GM21515 (cell line): Measurements from ENCODE around the gene ACVR1C.

Experiments
- ATAC-seq: cut with Tn5 transposase; IDR thresholded peaks from one replicate; pipeline ENCODE4 v1.9.1; 2021; ENCODE audit not compliant: unreplicated experiment

ACVR1C gene

DNA sequence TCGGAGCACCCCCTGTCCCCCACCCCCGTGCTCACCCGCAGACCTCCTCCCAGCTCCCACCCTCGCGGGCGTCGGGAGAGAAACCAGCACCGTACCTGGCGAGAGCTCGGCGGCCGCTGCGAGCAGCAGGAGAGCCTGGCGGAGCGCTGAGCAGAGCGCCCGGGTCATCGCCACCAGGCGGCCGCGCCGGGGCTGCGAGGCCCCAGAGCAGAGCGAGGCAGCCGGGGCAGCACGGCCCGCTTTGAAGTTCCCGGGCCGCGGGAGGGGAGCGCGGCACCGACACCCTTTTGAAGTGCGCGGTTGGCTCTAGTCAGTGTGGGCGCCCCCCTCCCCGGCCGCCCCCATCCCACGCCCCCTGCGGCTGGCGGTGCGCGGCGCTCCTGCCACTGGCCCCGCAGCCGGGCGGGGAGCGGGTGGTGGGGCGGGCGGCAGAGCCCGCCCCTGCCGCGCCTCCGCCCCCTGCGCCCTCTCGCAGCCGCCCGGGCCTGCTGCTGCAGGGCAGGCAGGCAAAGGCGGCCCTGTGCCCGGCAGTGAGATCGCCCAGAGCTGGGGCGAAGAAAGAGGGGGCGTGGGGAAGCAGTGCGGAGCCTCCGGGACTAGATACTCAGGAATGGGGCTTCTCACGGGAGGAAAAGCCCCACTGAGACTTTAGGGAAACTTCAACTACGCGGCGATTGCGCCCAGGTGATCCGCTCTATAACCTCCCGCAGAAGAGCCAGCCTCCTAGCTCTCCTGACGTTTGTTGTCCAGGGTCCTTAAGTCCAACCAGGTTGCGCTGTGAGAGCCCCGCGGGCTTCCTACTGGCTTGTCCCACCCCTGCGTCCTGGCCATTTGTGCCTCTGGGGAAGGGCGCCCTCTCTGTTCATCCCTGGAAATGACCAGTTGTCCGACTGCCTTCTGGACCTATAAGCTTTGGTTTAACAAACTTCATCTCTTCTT is at the start of gene ACVR1C:
Gene ACVR1C (minus strand): TSS at position 388 of the 939 bp plus-strand sequence. CDS start 220 bp downstream, at position 168.
- peak; percentile 87 for ATAC-seq

DNA sequence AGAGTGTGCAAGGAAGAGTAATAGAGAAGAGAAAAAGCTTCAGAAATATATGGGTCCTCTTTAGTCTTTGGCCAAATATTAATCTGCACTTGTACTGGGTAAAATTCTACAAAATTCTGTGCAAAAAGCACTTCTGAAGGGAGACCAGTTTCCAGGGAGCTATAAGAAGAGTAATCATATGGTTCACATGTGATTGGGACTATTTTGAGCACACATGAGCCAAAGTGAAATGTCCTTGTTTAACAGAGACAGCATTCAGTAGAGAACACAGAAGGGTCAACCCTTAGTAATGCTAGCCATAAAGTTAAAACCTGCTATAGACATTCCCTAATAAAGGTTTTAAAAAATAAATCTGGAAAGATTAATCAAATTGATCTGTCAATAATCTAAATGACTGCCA is 49.3 kb upstream of the ACVR1C start:
- no peak for ATAC-seq

DNA sequence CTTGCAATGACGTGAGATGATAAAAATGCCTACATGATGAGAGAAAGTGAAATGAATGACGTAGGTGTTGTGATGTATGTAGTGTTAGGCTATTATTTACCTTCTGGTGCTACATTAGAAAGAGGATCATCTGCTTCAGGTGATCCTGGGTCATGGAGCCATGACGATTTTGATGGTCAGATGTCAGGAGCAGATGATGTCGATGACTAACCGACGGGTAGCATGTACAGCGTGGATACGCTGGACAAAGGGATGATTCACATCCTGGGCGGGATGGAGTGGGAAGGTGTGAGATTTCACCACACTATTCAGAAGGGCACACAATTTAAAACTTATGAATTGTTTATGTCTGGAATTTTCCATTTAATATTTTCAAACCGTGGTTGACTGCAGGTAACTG is 43.5 kb upstream of the ACVR1C start:
- ATAC-seq, result no peak

DNA sequence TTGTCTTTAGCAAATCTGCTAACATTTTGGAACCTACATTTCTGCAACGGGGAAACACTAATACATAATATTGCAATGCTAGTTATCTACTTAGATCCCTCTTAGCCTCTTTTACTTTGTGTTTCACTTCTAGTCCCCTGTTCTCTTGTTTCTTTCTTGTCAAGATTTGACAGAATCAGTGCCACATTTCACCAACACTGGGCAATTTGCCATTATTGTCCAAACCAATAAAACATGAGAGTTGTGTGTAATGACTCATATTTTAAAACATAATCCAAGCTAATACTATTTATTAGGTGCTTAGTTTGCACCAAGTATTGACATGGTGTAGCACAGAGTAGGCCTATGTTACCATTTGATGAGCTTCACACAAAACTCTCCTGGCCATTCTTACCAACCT is 33.7 kb upstream of the ACVR1C start:
- ATAC-seq, result no peak

DNA sequence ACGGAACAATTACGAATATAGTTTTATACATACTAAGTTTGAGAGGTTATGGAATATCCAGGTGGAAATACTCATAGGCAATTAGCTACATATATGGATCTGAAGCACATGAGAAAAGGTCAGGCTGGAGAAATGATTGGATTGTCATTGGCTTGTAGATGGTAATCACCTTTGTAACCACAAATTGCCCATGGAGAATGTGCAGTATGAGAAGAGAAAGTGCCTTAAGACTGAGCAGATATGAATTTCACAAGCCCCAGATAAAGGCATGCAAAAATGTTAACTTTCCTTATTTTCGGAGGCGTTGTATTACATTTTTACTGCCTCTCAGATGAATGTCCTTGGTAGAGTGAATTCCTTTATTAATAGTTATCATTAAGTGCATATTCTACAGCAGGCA is 33.1 kb upstream of the ACVR1C start:
- no peak for ATAC-seq

DNA sequence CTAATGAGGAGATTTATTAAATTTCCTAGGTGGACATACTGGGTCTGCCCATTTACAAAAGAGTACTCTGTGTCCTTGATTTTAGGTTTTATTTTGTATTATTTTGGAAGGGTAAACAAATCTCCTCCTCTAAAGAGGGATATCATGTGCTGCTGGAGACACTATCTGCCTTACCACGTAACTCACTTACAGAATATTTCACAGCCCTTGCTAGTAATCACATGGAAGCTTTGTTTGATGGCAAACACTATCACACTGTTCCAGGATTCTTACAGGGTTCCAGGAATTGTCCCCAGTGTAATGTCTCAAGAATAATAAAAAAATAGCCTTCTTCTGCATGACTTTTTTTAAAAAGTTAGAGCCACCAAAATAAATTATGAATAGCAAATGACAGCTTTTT is 29.2 kb upstream of the ACVR1C start:
- no peak for ATAC-seq

DNA sequence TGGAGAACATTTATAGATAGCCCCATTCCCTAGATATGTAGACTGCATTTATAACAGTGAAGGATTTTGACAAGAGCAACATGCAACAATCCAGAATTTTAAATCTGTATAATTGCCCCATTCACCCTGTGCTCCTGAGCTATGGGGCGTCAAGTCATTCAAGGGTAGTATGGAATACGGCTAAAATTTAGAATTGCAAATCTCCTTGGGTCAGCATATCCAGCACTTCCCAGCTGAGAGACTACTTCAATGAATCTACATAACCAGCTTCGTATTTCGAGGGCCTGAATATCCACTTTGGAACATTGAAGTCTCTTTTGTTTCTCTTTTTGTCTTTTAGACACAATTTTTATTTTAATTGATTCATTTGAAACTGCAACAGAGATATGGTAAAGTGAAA is 28.4 kb upstream of the ACVR1C start:
- no peak for ATAC-seq

DNA sequence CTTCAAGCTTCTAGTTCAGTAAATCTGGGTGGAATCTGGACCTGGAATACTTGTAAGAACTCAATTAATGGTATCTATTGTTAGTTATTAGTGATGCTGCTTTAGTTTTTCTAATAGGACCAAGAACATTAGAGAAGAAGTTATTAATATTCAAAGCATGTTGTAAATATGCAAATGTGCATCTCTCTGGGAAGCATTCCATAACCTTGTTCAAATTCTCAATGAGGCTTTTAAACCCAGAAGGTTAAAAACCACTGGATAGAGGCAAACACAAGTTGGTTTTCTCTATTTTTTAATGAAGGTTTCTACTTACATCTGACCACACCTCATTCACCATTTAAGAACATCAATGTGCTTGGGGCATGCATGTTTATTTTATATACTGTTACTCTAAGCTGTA is 16.1 kb upstream of the ACVR1C start:
- no peak for ATAC-seq

DNA sequence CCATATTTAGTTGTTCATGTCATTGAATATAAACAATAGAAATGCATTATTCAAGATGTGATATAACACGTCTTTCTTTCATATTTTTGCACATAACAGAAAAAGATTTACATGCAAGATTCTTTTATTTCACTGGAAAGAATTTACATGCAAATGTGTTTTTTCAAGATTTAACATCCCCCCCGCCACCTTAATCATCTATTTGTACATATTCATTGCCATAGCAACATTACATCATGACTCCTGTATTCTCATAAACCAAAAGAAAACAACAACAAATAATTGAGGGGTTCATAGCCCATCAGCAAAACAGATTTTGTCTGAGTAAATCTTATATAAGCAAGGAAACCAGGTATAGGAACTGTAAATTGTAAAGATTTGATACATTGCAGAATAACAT is 3.2 kb upstream of the ACVR1C start:
- no peak for ATAC-seq

DNA sequence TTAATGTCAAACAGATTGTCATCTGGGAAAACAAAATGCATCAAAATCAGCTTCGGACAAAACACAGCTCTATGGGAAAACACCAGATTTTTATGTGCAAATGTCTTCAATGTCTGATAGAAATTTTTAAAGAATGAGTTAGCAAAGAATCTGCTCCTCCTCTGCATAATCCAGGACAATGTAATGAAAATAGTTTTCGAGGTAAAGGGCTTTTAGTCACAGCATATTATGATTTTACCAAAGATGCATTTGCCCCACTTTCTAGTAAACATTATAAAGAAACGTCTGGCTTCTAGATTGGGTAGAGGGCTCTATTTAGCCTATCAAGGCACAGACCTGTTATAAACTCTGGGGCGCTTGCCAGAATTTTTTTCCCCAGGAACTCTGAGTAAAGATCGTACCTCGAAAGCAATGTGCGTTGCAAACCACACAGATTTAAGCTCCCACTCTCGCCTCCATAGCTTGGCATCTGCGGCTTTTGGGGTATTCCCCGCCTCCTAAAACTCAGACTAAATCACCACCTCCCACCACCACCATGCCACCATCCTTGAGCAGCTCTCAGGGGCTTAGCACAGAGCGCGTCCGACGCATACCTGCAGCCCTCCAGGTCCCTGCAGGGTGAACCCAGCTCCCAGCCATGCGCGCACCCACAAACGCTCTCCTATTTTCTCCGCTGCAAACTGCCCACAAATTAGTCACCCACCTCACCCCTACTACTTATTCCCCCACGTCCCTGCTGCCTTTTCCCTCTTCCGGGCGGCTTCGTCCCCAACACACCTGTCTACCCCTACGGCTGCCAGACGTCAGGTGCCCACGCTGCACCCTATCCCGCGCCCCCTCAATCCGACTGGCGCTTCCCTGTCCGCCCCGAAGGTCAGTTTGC is 829 bp downstream of the ACVR1C start:
- peak; percentile 15 for ATAC-seq

DNA sequence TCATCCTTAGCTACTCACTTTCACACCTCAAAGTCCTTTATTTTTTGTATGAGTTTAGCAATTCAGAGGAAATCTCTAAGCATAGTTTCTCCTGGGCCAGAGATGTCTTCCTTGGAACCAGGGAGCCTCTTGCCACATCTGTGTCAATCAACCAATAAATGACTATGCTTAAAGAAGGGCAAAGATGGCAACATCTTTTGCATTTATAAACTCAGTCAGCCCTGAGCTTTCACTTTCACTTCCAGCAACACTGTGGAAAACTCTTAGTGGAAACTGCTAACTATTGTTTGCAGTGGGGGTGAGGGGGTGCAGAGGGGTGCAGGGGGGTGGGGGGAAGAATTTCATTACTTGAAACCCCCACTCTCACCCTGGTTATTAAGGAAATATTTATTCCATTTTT is 3.4 kb downstream of the ACVR1C start:
- ATAC-seq, result no peak

DNA sequence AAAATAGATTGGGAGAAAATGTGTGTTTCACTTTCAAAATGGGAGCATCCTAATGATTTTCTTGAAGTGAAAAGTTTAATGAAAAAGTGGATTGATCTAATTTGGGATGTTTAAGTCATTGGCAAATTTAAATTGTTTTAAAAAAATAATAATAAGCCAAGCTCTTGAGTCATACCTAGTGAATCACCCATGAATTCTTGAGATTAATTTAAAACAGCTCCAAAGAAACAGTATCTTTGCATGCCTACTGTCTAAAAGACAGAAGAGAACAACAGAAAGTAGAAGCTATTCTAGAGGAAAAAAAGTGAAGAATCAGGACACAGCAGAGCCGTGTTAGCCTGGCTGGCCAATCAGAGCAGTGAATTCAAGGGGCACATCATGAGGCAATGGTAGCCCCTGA is 7.7 kb downstream of the ACVR1C start:
- ATAC-seq, result no peak

DNA sequence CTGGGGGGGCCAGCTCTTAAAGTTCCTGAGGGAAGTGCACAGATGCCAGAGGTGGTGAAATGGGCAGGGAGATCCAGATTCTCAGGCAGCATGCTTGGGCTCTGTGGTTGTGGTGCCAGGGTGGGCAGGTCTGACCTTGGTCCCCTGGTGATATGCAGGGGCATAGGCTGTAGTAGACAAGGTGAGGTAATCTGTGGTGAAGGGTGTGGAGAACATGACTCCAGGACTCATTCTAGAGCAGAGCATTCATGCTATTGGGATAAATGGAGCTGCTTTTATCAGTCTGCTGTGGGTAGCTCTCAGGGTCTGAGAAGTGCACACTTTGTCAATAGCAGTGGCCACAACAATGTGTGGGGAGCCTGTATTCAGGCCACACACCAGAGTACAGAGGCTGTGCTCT is 16.9 kb downstream of the ACVR1C start:
- no peak for ATAC-seq

DNA sequence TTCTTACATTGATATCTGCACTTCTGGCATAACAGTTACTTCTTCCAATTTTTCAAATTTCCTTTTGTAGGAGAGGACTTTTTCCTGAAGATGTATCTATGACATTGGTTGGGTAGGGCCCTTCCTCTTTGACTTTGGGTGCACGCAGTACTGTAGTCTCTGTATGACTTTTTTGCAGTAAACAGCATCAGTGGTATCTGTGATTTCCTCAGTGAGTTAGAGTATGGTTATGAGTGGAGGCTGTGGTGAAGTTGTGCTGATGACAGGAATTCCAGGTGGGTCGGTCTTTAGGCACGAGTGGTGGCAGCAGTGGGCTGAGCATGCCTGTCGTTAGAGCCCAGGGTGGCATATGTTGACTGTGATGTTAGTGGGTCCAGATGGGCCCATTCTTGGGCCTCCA is 17.6 kb downstream of the ACVR1C start:
- no peak for ATAC-seq

DNA sequence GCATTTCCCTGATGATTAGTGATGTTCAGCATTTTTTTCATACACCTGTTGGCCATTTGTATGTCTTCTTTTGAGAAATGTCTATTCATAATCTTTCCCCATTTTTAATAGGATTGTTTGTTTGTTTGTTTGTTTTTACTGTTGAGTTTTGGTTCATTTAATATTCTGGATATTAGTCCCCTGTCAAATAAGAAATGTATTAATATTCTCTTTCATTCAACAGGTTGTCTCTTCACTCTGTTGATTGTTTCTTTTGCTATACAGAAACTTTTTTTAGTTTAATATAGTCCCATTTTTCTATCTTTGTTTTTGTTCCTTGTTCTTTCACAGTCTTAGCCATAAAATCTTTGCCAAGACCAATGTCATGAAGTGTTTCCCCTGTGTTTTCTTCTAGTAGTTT is 22.1 kb downstream of the ACVR1C start:
- no peak for ATAC-seq

DNA sequence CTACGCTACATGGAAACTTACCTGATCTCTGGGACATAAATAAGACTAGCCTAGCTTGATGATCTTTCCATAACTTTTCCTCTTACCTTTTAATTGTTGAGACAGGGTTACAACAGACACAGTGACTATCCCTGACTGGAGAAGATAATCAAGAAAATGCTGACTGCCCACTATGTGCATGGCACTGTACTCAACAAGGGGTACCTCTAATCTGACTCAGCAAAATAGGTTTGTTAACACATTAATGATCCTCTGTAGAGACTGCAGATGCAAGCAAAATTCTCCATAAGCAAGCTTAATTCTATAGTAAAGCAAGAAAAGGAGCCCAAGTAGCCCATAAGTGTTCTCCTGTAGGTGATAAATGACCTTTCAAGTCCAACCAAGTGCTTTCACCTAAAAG is 25.5 kb downstream of the ACVR1C start:
- ATAC-seq, result no peak

DNA sequence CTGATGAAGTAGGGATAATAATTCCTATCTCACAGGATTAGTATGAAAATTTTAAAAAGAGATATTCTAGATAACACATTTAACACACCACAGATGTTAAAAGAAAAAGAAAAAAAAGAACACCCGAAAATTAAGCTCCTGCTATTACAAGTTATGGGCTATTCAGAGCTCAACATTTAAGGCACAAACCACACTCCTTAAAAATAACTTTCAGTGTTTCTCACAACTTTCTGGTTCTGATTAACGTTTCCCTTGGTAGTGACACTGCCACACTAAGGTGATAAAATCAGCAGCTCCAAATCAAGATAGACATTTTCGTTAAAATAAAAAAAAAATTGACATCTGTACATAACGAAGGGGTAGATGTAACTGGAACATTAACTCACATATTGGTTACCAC is 26.9 kb downstream of the ACVR1C start:
- ATAC-seq, result no peak

DNA sequence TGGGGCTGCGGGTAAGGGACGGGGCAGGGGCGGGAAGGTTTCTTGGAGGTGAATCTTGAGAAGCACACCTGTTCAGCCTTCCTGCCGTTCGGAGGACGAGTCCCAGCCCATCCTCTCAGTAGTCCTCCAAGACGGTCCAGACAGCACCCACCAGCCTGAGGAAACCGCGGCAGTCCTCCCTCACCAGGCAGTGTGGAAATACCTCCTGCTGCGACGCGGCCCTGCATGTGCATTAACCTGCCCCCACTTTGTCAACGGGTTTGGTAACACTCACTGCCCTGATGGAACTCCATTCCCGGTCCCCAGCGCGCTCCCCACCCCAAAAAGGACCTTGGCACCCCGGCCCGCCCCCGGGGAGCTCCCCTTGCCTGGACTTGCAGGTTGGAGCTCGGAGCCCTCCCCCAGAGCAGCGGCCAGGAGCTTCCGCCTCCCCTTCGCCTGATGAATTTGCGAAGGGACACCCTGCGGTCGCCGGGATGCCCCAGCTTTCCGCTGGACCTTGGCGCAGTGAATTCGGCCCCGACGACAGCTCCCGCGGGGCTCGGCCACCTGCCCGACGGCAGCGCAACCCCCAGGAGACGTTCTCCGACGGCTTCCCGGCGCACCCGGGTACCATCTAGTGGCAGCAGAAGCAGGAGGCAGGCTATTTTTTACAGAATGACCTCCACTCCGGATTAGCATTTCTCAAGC is 31.5 kb downstream of the ACVR1C start:
- peak; percentile 72 for ATAC-seq

DNA sequence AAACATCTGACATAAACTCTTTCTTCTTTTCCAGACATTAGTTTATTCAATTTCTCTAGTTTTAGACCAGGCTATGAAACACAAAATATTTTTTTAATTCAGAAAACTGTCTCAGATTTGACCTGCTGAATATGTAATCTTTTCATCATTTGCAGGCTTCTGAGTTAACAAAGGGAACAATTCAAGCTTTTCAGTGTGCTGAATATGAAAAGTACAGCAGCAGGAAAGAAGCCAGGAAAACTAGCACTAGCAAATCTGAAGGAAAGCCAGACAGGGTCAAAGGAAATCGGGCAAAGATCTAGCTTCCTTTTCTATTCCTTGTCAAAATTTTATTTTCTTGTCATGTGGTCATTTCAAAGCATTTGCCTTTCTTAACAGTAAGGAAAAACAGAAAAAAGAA is 35.3 kb downstream of the ACVR1C start:
- ATAC-seq, result no peak

DNA sequence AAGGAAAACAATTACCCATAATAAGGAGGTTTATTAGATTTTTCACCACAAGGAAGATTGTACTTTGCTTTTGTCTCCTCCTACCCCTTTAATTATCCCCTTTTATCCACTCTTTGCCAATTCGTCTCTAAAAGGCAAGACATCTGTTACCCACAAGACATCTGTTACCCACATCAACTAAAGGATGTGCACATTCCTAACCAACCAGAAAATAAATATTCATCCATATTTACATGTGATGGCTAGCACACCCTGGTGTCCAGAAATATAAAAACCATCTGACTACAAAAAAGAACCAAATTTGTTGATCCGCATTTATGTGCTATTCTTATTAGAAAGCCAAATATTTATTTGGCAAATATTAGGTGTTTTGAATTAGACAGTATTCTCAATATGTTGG is 35.7 kb downstream of the ACVR1C start:
- ATAC-seq, result no peak

DNA sequence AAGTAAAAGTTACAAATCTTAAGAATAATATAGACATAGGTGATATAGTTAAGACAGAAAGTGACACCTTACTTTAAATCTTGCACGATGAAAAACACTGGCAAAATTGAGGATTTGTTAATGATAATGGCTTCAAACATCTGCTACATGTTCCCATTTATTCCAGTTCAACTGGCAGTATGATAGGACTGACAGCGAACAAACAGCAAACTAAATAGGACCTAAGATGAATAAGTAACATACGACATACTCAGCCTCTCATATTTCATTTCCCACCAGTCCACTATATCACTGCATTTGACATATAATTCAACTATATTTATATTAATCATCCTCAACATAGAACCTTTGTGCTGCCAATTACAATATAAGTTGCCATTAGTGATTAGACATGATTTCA is 36.3 kb downstream of the ACVR1C start:
- no peak for ATAC-seq
